Ovary (tissue), 3 donors: Measurements from ENCODE around the gene CBS.

ENCODE experiments used
- CTCF ChIP-seq, 3 donors: fragments of 450-650 bp in 2 of 3; fragments of 200-600 bp in 1 of 3; IDR thresholded peaks; one replicate each; pipeline versions ENCODE4 v1.5.1 to v1.8.0; 2016 to 2022; ENCODE audit warnings: antibody characterized with exemption in 3 of 3, mild to moderate bottlenecking in 1 of 3
- EP300 ChIP-seq: sonication (generic); formaldehyde crosslinking; IDR thresholded peaks from one replicate; pipeline ENCODE4 v1.6.1; 2017; ENCODE audit warnings: antibody characterized with exemption
- POLR2A ChIP-seq: fragments of 450-650 bp; IDR thresholded peaks from one replicate; pipeline ENCODE4 v1.6.1; 2017; ENCODE audit warnings: antibody characterized with exemption, mild to moderate bottlenecking, moderate library complexity
- donor health status: DM: no; HTN: no; CAD: no.

GRCh38 chr21:43004926-43005325, 70.7 kb downstream of the CBS start:
- TF ChIP-seq CTCF (IDR thresholded peaks at IDR 0.05) (no peak), POLR2A (no peak), EP300 (no peak)
